Uterus (tissue), 4 donors: ENCODE measurements around the gene KRIT1. TPM values are rescaled to one million over a fixed set of nuclear protein-coding genes. Genes with fewer than 3 reads are reported as not detected.

ENCODE experiments used
- DNase-seq, 2 donors: peaks; one replicate each; pipeline ENCODE4 v3.0.0-alpha.2; 2019 to 2020
- H3K27ac ChIP-seq, 2 donors: fragments of 200-600 bp; sonication (generic); 1 replicate in 1 of 2; 2 replicates in 1 of 2; pipeline ENCODE4 v1.5.1; 2016 to 2018
- H3K27me3 ChIP-seq, 2 donors: fragments of 200-600 bp; sonication (generic); one replicate each; pipeline ENCODE4 v1.5.1; 2018 to 2019; ENCODE audit warnings: control low read depth in 1 of 2
- H3K36me3 ChIP-seq, 2 donors: fragments of 200-600 bp; sonication (generic); one replicate each; pipeline ENCODE4 v1.5.1; 2019; ENCODE audit warnings: control low read depth in 1 of 2
- H3K4me1 ChIP-seq, 2 donors: fragments of 200-600 bp; sonication (generic); one replicate each; pipeline ENCODE4 v1.5.1; 2018 to 2019; ENCODE audit warnings: control low read depth in 1 of 2
- H3K4me3 ChIP-seq, 2 donors: fragments of 200-600 bp; sonication (generic); 1 replicate in 1 of 2; 2 replicates in 1 of 2; pipeline ENCODE4 v1.5.1; 2018 to 2019; ENCODE audit warnings: mild to moderate bottlenecking in 1 of 2
- H3K9me3 ChIP-seq, 2 donors: fragments of 200-600 bp; sonication (generic); one replicate each; pipeline ENCODE4 v1.5.1; 2019; ENCODE audit warnings: control low read depth in 1 of 2
- POLR2A ChIP-seq, 2 donors: fragments of 450-650 bp; IDR thresholded peaks; one replicate each; pipeline ENCODE4 v1.6.1; 2016; ENCODE audit warnings: antibody characterized with exemption in 2 of 2, mild to moderate bottlenecking in 1 of 2, moderate library complexity in 1 of 2
- intact Hi-C: fragments of 100-400 bp; cut with DNase I; formaldehyde crosslinking; loops from one replicate; pipeline ENCODE4 v1.15.1; 2023; ENCODE audit warnings: low total_unique reads
- total RNA-seq, 4 donors: library from RNA; depleted of rRNA in 3 of 4; stranded (reverse); fragments of >200 nt in 3 of 4; gene quantifications; one replicate each; pipeline versions ENCODE4 v1.1.0 to v1.2.4, GENCODE V29; 2014 to 2023
- TF ChIP-seq, protein P1 (sequence below), 4 experiments: fragments of 200-600 bp in 2 of 4; fragments of 450-650 bp in 2 of 4; sonication (generic) in 2 of 4; IDR thresholded peaks; one replicate each; pipeline ENCODE4 v1.5.1; 2016 to 2019; ENCODE audit warnings: antibody characterized with exemption in 4 of 4, mild to moderate bottlenecking in 2 of 4, moderate library complexity in 1 of 4
- donor health status: DM: yes; HTN: yes; CAD: no.

Gene KRIT1
- total RNA-seq, 4 donors from 2014 or later, result 63.3 to 161 (median 101) TPM

GRCh38 chr7:92161271-92161670 is 84.4 kb downstream of the KRIT1 start:
- TF ChIP-seq POLR2A (IDR thresholded peaks at IDR 0.05), result no peak
- TF ChIP-seq, protein P1, sequence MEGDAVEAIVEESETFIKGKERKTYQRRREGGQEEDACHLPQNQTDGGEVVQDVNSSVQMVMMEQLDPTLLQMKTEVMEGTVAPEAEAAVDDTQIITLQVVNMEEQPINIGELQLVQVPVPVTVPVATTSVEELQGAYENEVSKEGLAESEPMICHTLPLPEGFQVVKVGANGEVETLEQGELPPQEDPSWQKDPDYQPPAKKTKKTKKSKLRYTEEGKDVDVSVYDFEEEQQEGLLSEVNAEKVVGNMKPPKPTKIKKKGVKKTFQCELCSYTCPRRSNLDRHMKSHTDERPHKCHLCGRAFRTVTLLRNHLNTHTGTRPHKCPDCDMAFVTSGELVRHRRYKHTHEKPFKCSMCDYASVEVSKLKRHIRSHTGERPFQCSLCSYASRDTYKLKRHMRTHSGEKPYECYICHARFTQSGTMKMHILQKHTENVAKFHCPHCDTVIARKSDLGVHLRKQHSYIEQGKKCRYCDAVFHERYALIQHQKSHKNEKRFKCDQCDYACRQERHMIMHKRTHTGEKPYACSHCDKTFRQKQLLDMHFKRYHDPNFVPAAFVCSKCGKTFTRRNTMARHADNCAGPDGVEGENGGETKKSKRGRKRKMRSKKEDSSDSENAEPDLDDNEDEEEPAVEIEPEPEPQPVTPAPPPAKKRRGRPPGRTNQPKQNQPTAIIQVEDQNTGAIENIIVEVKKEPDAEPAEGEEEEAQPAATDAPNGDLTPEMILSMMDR (IDR thresholded peaks at IDR 0.05), result no peak
- Histone ChIP-seq H3K4me3 (no peak overlapping the region), H3K36me3 (no peaks in the 10 kb centered on the region), H3K27me3 (no peaks in the 10 kb centered on the region), H3K27ac (no peak overlapping the region), H3K4me1 (no peaks in the 10 kb centered on the region), H3K9me3 (no peaks in the 10 kb centered on the region)
- intact Hi-C loops, result no loop called here
- DNase-seq, result no peak

GRCh38 chr7:92158660-92159575 is 86.8 kb downstream of the KRIT1 start:
- intact Hi-C loops, result no loop called here
- Histone ChIP-seq H3K27me3 (no peaks in the 10 kb centered on the region), H3K9me3 (no peaks in the 10 kb centered on the region), H3K36me3 (no peaks in the 10 kb centered on the region), H3K4me3 (no peak overlapping the region), H3K4me1 (no peaks in the 10 kb centered on the region), H3K27ac (no peak overlapping the region)
- no peak for DNase-seq
- TF ChIP-seq, protein P1 (IDR thresholded peaks at IDR 0.05), result no peak
- TF ChIP-seq POLR2A (IDR thresholded peaks at IDR 0.05), result no peak

DNA sequence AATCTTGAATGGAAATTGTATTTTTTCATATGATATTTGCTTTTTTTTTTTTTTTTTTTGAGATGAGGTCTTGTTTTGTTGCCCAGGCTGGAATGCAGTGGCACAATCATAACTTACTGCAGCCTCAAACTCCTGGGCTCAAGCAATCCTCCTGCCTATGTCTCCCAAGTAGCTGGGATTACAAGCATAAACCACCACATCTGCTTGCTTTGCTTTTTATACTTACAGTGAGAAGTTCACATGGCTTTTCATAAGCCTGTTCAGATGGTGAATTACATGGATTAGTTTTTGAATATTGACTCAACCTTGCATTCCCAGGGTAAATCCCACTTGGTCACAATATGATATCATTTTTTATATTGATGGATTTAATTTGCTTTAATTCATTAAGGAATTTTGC is 88.7 kb downstream of the KRIT1 start:
- H3K27ac ChIP-seq, result no peak overlapping the region
- no peak for DNase-seq
- no peaks in the 10 kb centered on the region for H3K9me3 ChIP-seq
- no peaks in the 10 kb centered on the region for H3K4me1 ChIP-seq
- no peaks in the 10 kb centered on the region for H3K36me3 ChIP-seq
- intact Hi-C loops, result no loop called here
- H3K4me3 ChIP-seq, result no peak overlapping the region
- no peaks in the 10 kb centered on the region for H3K27me3 ChIP-seq
- no peak for TF ChIP-seq POLR2A (IDR thresholded peaks at IDR 0.05)
- TF ChIP-seq, protein P1 (IDR thresholded peaks at IDR 0.05), result no peak

DNA sequence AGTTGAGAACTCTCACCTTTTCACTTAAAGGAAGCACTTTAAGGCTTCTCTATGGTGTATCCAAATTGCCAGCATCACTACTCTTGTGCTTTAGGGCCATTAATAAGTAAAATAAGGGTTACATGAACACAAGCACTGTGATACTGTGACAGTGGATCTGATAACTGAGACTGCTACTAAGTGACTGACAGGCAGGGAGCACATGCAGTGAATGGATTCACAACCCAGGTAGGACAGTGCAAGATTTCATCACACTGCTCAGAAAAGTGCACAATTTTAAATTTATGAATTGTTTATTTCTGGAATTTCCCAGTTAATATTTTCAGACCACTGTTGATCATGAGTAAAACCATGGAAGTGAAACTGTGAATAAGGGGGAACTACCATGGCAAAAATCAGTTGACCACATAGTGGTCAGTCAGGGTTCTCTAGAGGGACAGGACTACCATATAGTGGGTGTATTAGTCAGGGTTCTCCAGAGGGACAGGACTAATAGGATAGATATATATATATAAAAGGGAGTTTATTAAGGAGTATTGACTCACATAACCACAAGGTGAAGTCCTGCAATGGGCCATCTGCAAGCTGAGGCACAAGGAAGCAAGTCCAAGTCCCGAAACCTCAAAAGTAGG is 90.5 kb downstream of the KRIT1 start:
- TF ChIP-seq, protein P1 (IDR thresholded peaks at IDR 0.05), result no peak
- no peak for TF ChIP-seq POLR2A (IDR thresholded peaks at IDR 0.05)
- Histone ChIP-seq H3K36me3 (no peaks in the 10 kb centered on the region), H3K27ac (no peak overlapping the region), H3K4me1 (no peaks in the 10 kb centered on the region), H3K9me3 (no peaks in the 10 kb centered on the region), H3K4me3 (no peak overlapping the region), H3K27me3 (no peaks in the 10 kb centered on the region)
- intact Hi-C loops, result no loop called here
- no peak for DNase-seq

DNA sequence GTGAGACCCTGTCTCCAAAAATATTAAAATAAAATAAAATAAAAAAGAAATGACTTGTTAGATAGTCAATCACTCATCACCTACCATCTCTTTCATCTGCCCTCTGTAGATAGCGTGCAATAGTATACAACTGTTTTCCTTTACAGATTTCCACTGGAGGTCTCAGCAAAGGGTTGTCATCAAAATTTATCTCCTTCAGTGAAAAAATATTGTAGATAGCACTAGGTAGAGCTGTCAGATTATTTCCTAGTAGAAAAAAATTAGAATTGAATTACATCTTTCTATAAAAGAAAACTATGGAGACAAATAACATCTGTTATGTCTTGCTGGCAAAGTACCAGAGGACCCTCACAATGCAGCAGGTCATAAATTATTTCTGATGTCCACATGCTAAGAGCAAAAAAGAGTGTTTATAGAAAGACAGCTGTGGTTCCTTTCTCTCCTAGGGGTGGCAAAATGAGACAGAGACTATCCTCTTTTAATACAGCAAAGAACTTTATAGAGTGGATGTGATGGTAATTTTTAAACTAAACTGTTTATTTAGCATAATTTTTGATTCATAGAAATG is 95.2 kb downstream of the KRIT1 start:
- no peaks in the 10 kb centered on the region for H3K9me3 ChIP-seq

More for the DNA sequence above, 95.2 kb downstream of the KRIT1 start:
- intact Hi-C loops, result no loop called here
- Histone ChIP-seq H3K4me1 (no peaks in the 10 kb centered on the region), H3K27me3 (no peaks in the 10 kb centered on the region), H3K27ac (no peak overlapping the region), H3K36me3 (no peaks in the 10 kb centered on the region), H3K4me3 (no peak overlapping the region)
- TF ChIP-seq, protein P1 (IDR thresholded peaks at IDR 0.05), result no peak
- no peak for TF ChIP-seq POLR2A (IDR thresholded peaks at IDR 0.05)
- no peak for DNase-seq
